GM12891 (cell line): ENCODE data around the gene TMEM237.

Experiments
- PAX5 ChIP-seq: IDR thresholded peaks from 2 replicates; pipeline ENCODE4 v1.6.1; 2011; ENCODE audit warnings: low read length, moderate library complexity, mild to moderate bottlenecking; ENCODE audit not compliant: insufficient read depth, severe bottlenecking
- POLR2A ChIP-seq: IDR thresholded peaks from 2 replicates; pipeline ENCODE4 v1.6.1; 2011; ENCODE audit warnings: low read depth, low read length, control low read depth
- POLR2AphosphoS5 ChIP-seq: IDR thresholded peaks from 2 replicates; pipeline ENCODE4 v1.6.1; 2011; ENCODE audit warnings: low read depth, low read length, control low read depth
- POU2F2 ChIP-seq: IDR thresholded peaks from 2 replicates; pipeline ENCODE4 v1.6.1; 2011; ENCODE audit warnings: low read depth, mild to moderate bottlenecking, control low read depth, low read length, moderate library complexity
- SPI1 ChIP-seq: IDR thresholded peaks from 2 replicates; pipeline ENCODE4 v1.6.1; 2011; ENCODE audit warnings: low read depth, low read length, control low read depth
- TAF1 ChIP-seq: IDR thresholded peaks from 2 replicates; pipeline ENCODE4 v1.6.1; 2011; ENCODE audit warnings: low read depth, low read length, control low read depth

- TF ChIP-seq POLR2A (no peak), TAF1 (no peak), POLR2AphosphoS5 (no peak), SPI1 (no peak), POU2F2 (no peak), PAX5 (no peak)
Observed at GRCh38 chr2:201600906-201601305, 42.4 kb downstream of the TMEM237 start.
